T-helper 9 cell (primary cell): ENCODE measurements around the gene NLGN4X.

ENCODE experiments used
- DNase-seq: peaks from one replicate; pipeline ENCODE4 v3.0.0-alpha.2; 2020

NLGN4X gene

DNA sequence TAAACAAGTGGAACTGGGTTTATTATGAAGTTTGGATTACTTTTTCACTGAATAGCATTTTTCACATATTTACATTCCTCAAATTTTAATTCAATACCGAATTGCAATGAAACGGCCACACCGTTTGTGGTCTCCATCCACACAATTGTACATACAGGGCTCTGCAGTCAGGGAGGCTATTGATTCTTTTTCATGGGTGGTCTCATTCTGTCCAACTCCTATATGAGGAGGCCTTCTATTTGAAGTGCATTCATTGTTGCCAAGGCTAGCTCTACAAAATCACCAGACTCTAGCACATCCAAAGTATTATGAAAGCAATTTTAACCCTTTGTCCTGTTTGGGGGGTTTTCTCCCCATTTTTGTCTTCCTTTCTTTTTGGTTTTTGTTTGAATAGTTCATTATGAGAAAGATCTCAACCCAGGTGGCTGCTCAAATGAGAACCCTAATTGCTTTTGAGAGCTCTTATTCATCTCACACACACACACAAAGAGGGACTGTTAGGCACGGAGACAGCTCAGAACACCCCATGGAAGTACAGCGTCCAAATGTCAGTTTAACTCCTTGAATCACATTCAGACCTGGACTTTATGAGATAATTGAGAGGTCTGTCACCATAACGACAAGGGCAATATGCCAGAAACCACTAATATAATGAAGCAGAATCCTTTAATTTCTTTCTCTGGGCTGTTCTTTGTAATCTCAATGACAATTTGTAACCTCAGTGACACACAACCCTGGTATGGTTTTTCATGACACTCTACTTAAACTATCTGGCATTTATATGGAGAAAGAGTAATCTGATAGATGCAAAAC lies 79.4 kb downstream of the NLGN4X start:
- DNase-seq, result no peak

DNA sequence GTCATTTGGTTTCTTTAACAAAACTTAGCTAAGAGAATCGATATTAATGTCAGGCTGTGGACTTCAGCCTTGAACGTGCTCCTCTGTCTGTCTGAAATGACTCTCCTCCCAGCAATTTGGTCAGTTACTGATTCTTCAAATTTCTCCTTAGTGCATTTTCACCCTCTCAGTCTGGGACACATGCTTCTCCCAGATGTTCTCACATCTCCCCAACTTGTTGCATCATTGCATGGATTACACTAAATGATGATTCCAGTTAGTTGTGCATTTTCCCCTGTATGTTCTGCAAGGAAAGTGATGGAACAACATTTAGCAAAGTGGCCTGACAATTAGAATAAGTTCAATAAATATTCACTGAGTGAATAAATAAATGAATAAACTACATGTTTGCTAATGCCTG lies 94.4 kb downstream of the NLGN4X start:
- no peak for DNase-seq

DNA sequence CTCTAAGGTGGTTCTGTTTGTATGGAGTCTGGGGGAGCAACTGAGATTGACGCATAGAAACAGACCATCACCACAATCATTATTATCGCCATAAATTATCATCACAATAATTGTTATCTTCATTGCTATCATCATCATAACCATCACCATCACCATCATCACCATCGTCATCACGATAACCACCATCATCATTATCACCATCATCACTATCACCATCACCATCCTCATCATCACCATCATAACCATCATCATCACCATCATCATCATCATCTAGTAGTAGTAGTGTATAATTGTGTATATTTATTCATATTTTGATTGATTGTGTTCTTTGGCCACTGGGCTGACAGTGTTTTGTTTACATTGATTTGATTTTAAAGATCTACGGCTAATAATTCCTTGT lies 95.7 kb downstream of the NLGN4X start:
- DNase-seq, result no peak

DNA sequence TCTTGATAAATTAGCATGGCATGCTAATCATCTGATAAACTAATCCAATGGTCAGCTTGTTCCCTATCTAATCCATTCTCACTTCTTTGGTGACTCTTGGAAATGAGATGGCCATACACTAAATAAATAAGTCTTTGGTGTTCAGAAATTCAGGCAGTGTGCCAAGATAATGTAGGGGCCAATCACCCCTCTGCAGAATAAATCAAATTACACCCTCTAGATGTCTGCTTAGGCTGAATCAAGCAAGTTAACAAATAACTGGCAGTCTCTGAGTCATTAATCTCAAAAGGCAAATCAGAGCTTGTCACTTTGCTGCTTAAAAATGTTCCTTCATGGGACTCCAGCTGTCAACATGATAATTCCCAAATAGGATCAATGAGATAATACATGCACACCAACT lies 97.4 kb downstream of the NLGN4X start:
- no peak for DNase-seq

GRCh38 chrX:6129195-6129594 lies 99.5 kb downstream of the NLGN4X start:
- no peak for DNase-seq

DNA sequence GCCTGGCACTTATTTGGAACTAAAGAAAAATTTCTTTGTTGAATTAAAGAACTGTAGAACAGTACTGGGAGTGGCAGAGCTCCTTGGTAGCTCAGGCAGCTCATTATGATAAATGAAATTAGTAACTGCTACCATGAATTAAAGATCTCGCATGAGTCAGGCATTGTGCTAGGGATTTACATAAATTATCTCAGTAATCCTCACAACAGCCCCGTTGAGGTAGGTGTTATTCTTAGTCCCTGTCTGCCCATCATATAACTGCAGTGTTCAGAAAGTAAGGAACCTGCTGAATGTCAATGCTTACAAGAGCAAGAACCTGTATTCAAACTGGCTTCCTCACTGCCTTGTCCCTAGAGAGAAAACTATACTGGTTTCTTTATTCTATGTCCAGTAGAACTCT lies 108.3 kb downstream of the NLGN4X start:
- DNase-seq, result no peak

DNA sequence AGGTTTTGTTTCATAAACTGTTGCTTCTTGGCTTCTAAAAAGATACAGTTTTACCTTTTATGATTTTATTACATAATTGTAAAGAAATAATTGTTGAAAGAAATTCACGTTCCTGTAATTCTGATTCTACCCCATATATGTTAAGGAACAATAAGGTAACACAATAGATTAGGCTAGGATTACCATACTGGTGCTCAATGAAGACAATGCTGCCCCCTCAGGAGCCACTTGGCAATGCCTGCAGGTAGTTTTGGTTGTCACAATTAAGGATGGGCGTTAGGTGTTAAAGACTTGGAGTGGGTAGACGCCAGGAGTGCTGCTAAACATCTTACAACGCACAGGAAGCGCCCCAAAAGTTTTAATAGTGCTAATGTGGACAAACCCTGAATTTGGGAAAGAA lies 133.2 kb downstream of the NLGN4X start:
- DNase-seq, result no peak

DNA sequence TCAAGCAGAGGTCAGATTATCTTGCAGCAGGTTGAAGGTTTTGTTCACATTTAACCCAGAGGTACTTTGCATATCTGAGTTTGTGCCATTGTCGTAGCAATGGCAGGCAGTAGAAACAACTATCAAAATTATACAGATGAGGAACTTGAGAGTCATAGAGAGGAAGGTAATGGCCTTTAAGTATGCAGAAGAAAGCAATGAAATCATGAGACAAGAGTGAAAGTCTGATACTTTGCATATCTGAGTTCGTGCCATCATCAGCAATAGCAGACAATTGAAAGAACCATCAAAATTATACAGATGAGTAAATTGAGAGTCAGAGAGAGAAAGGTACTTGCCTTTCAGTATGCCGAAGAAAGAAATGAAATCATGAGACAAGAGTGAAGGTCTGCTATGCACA lies 154.1 kb downstream of the NLGN4X start:
- no peak for DNase-seq

GRCh38 chrX:6071731-6072130 lies 156.9 kb downstream of the NLGN4X start:
- DNase-seq, result no peak

GRCh38 chrX:6067600-6067999 lies 161.1 kb downstream of the NLGN4X start:
- DNase-seq, result no peak

GRCh38 chrX:6053141-6053540 lies 175.5 kb downstream of the NLGN4X start:
- DNase-seq, result no peak

GRCh38 chrX:6052111-6052745 lies 176.4 kb downstream of the NLGN4X start:
- no peak for DNase-seq

- DNase-seq, result no peak
Observed at GRCh38 chrX:6049132-6049531, 179.5 kb downstream of the NLGN4X start.

GRCh38 chrX:6041630-6042029 lies 187.0 kb downstream of the NLGN4X start:
- DNase-seq, result no peak

GRCh38 chrX:6029014-6029413 lies 199.7 kb downstream of the NLGN4X start:
- DNase-seq, result no peak

DNA sequence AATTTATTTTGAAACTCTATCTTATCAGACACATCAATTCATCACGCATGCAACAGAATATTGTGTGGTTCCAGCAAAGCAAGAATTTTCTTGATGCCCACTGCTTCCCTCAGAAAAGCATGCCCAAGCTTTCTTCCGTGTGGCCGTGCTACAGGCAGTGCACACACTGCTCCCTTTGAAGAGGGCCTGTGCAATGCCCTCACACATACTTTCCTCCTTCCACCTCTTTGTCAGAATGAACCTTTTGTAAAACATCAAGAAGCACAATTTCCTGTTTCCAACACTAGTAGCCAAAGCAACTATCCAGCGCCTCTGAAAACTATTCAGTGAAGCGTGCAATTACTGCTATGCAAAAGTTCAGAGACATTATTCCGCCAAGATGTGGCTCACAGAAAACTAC lies 201.7 kb downstream of the NLGN4X start:
- DNase-seq, result no peak

GRCh38 chrX:6026429-6026828 lies 202.2 kb downstream of the NLGN4X start:
- DNase-seq, result no peak

DNA sequence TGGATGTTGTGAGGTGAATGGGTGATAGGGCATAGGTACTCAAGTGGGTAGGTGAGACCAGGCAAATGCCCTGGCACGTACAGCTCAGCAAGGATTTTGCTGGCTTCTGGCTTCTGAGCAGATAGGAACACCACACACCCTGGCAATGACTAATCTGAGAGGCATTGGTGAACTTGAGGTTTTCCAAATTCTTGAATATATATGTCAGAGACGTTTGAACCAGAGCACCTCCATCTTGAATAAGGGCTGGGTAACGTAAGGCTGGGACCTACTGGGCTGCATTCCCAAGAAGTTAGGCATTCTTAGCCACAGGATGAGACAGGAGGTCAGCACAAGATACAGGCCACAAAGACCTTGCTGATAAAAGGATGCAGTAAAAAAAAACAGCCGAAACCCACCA lies 204.5 kb downstream of the NLGN4X start:
- DNase-seq, result no peak

DNA sequence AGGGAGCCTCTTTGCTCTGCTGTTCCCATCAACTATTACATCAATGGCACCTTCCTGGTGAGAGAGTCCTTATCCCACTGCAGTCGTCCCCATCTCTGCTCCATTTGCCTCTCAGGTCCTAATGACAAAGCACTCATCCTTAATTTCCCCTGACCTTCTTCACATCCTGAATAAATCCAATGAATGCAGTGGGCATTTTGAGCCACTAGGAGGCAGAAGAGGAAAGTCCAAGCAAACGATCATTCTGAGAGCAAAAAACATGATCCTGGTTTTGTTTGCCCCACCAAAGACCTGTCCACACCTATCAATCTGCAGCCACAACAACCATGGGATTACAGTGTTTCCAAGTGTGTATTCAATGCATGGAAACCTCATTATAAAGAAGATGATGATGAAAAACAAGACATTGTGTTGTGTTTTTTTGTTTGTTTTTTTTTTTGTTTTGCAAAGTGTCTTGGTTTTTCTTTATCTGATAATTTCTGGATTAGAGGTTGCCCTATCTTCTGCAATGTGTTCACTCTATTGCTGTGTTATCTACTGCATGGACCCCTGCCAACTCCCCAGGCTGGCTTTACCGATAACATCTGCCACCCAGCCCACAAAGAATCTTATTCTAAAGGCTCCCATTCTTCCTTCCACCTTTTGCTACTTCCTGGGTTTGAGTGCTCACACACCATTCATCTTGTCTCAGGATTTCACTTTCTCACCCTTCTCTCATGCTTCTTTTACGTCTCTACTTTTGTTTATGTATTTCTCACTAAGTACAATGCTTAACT lies 207.2 kb downstream of the NLGN4X start:
- DNase-seq, result no peak

GRCh38 chrX:6019076-6019475 lies 209.6 kb downstream of the NLGN4X start:
- no peak for DNase-seq

- no peak for DNase-seq
Observed at GRCh38 chrX:6015423-6015822, 213.2 kb downstream of the NLGN4X start.

DNA sequence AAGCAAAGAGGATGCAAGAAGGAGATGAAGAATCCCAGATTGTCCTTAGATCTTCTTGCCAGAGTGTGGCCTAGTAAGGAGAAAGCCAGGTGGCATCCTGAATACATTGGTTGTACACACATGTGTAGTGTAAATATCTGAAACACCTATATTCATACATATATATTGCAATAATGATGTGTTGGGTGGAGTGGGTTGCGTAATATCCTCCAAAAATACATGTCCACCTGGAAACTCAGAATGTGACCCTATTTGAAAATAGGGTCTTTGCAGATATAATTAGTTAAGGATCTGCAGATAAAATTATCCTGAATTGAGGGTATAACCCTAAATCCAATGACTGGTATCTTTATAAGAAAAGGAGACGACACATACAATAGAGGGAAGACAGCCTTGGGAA lies 216.3 kb downstream of the NLGN4X start:
- DNase-seq, result no peak

- no peak for DNase-seq
Observed at GRCh38 chrX:6005856-6006255, 222.8 kb downstream of the NLGN4X start.

DNA sequence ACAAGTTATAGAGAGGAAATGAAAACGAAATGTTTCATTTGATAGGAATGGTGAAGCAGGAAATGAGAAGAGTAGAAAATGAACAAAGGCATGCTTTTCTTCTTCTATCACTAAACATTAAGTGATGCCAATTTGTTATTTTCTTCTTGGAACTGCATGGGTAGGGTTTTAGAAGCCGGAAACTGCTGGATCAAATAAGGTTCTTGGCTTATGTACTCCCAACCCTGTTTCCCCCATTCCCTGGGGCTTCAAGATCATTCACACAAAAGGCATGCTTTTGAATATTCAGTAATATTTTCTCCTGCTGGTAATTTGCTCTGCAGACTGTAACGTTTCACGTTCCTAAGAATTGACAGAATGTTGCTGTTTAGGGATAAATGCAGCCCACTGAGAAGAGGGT lies 224.1 kb downstream of the NLGN4X start:
- DNase-seq, result no peak
